Small intestine (tissue), 16 donors: ENCODE results near the gene ADAM29. TPM values are rescaled to one million over a fixed set of nuclear protein-coding genes. Genes with fewer than 3 reads are reported as not detected.
"Not testable (repeated sequence)": the region's sequence is repeated elsewhere in the genome, so short reads cannot be mapped to it uniquely, and the experiment has no call there.

ENCODE experiments used
- DNase-seq, 2 donors: peaks; one replicate each; pipeline versions ENCODE4 v3.0.0 to v3.0.0-alpha.2; 2013
- FAIRE-seq: peaks from 2 replicates; lab custom pipeline; 2012; peaks lifted over from hg19 to GRCh38; lab: Jason Lieb, UNC
- H3K27ac ChIP-seq, 3 donors: one replicate each; pipeline ENCODE4 v1.5.1; 2013; ENCODE audit warnings: low read length in 2 of 3, mild to moderate bottlenecking in 2 of 3, control low read depth in 1 of 3, inconsistent platforms in 1 of 3, low read depth in 1 of 3, moderate library complexity in 1 of 3
- H3K27me3 ChIP-seq, 3 donors: one replicate each; pipeline ENCODE4 v1.6.1; 2013; ENCODE audit warnings: low read length in 3 of 3, inconsistent platforms in 1 of 3; ENCODE audit not compliant: control insufficient read depth in 3 of 3, insufficient read depth in 3 of 3
- H3K36me3 ChIP-seq, 3 donors: one replicate each; pipeline ENCODE4 v1.6.1; 2013; ENCODE audit warnings: low read length in 3 of 3, inconsistent platforms in 1 of 3, low read depth in 1 of 3, mild to moderate bottlenecking in 1 of 3, moderate library complexity in 1 of 3; ENCODE audit not compliant: control insufficient read depth in 3 of 3, insufficient read depth in 2 of 3
- H3K4me1 ChIP-seq, 3 donors: one replicate each; pipeline ENCODE4 v1.6.1; 2013; ENCODE audit warnings: low read length in 2 of 3, inconsistent platforms in 1 of 3, low read depth in 1 of 3, mild to moderate bottlenecking in 1 of 3, moderate library complexity in 1 of 3; ENCODE audit not compliant: control insufficient read depth in 3 of 3, insufficient read depth in 2 of 3
- H3K4me3 ChIP-seq, 3 donors: one replicate each; pipeline ENCODE4 v1.5.1; 2013; ENCODE audit warnings: low read length in 3 of 3, control low read depth in 1 of 3, inconsistent platforms in 1 of 3, low read depth in 1 of 3, mild to moderate bottlenecking in 1 of 3, moderate library complexity in 1 of 3
- H3K9me3 ChIP-seq, 2 donors: one replicate each; pipeline ENCODE4 v1.6.1; 2013; ENCODE audit warnings: low read depth in 1 of 2, low read length in 1 of 2; ENCODE audit not compliant: control insufficient read depth in 2 of 2, insufficient read depth in 1 of 2
- WGBS, 3 donors: extraction: QIAGEN DNeasy Blood & Tissue Kit; methylation state at CpG; one replicate each; pipeline ENCODE4 v1.1.7; 2013; 5-methylcytosine and 5-hydroxymethylcytosine counted together
- long read RNA-seq, 10 donors: transcript quantifications; one replicate each; lab custom pipeline, GENCODE V29; 2026
- polyA plus RNA-seq, 4 donors: library from polyadenylated mRNA; stranded (reverse) in 3 of 4; unstranded in 1 of 4; fragments of 200-250 nt in 3 of 4; fragments of 120-200 nt in 1 of 4; gene quantifications; one replicate each; pipeline versions ENCODE4 v1.2.1 to v1.2.3, GENCODE V29; 2013
- donor health status: healthy with polysubstance abuse.
- donor health status: control.
- donor health status: control.
- donor health status: Bipolar disorder and iron deficiency.
- donor health status: healthy.

The ADAM29 gene
- polyA plus RNA-seq = under 1 TPM in 1 of 4 donors, not detected in 3; 0.01 TPM
- long read RNA-seq, donor 1 = 0 reads
- long read RNA-seq, donor 2 = 0 reads
- long read RNA-seq, donor 3 = 0 reads
- long read RNA-seq, donor 4 = 0 reads
- long read RNA-seq, donor 5 = 0 reads
- long read RNA-seq, donor 6 = 0 reads
- long read RNA-seq, donor 7 = 0 reads
- long read RNA-seq, donor 8 = 0 reads
- long read RNA-seq, donor 9 = 0 reads
- long read RNA-seq, donor 10 = 0 reads

- DNase-seq (no peak), FAIRE-seq (no peak)
- H3K9me3 ChIP-seq = no peaks in the 10 kb centered on the region
- no peak within 1 kb of the TSS for H3K27ac ChIP-seq
- no peaks in the 10 kb centered on the region for H3K36me3 ChIP-seq
- H3K4me1 ChIP-seq = no peaks in the 10 kb centered on the region
- H3K4me3 ChIP-seq = no peak within 1 kb of the TSS
- no peaks in the 10 kb centered on the region for H3K27me3 ChIP-seq
- 90 to 94% (median 90%) methylated on average over 5 of the region's 5 CpGs for WGBS, 3 donors
Measured at GRCh38 chr4:174918058-174918457, at the start of gene ADAM29. Gene ADAM29, plus strand, starts transcription at chr4:174918358. Its CDS starts 57,168 bp downstream, at chr4:174975526.

GRCh38 chr4:174869339-174869738 is 48.8 kb upstream of the ADAM29 start:
- H3K4me3 ChIP-seq = no peak overlapping the region
- DNase-seq = no peak
- no peaks in the 10 kb centered on the region for H3K27me3 ChIP-seq
- H3K27ac ChIP-seq = no peak overlapping the region
- no peaks in the 10 kb centered on the region for H3K36me3 ChIP-seq
- H3K9me3 ChIP-seq = no peaks in the 10 kb centered on the region
- no peak for FAIRE-seq
- no peaks in the 10 kb centered on the region for H3K4me1 ChIP-seq
- WGBS, 3 donors = 61 to 78% (median 71%) methylated on average over 3 of the region's 3 CpGs

- DNase-seq (peak in 1 of 2 donors; percentile 18), FAIRE-seq (no peak)
- H3K4me1 ChIP-seq = no peaks in the 10 kb centered on the region
- no peaks in the 10 kb centered on the region for H3K36me3 ChIP-seq
- H3K9me3 ChIP-seq = no peaks in the 10 kb centered on the region
- H3K4me3 ChIP-seq = no peak overlapping the region
- 3 to 26% (median 13%) methylated on average over 2 of the region's 2 CpGs for whole genome bisulfite sequencing, 3 donors
- H3K27me3 ChIP-seq = no peaks in the 10 kb centered on the region
- H3K27ac ChIP-seq = no peak overlapping the region
Measured at GRCh38 chr4:174870311-174870710, 47.8 kb upstream of the ADAM29 start.

GRCh38 chr4:174871407-174871806 is 46.8 kb upstream of the ADAM29 start:
- no peak for FAIRE-seq
- no peaks in the 10 kb centered on the region for H3K36me3 ChIP-seq
- no peak overlapping the region for H3K4me3 ChIP-seq
- DNase-seq = no peak
- no peak overlapping the region for H3K27ac ChIP-seq
- H3K9me3 ChIP-seq = no peaks in the 10 kb centered on the region
- H3K4me1 ChIP-seq = no peaks in the 10 kb centered on the region
- H3K27me3 ChIP-seq = no peaks in the 10 kb centered on the region

- H3K27ac ChIP-seq, H3K4me3 ChIP-seq, DNase-seq, FAIRE-seq, H3K36me3 ChIP-seq, H3K9me3 ChIP-seq, H3K27me3 ChIP-seq, H3K4me1 ChIP-seq: not testable (repeated sequence)
- 50 to 73% (median 65%) methylated on average over 3 of the region's 4 CpGs for WGBS, 3 donors
Measured at GRCh38 chr4:174873146-174873545, 45.0 kb upstream of the ADAM29 start.

- DNase-seq (no peak), FAIRE-seq (no peak)
- H3K4me3 ChIP-seq = no peak overlapping the region
- no peaks in the 10 kb centered on the region for H3K9me3 ChIP-seq
- no peaks in the 10 kb centered on the region for H3K36me3 ChIP-seq
- H3K4me1 ChIP-seq = no peaks in the 10 kb centered on the region
- H3K27me3 ChIP-seq = no peaks in the 10 kb centered on the region
- 24 to 50% (median 45%) methylated on average over 1 of the region's 1 CpG for WGBS, 3 donors
- H3K27ac ChIP-seq = no peak overlapping the region
Measured at GRCh38 chr4:174873931-174874330, 44.2 kb upstream of the ADAM29 start.

- no peaks in the 10 kb centered on the region for H3K9me3 ChIP-seq
- FAIRE-seq = no peak
- no peak overlapping the region for H3K4me3 ChIP-seq
- H3K4me1 ChIP-seq = no peaks in the 10 kb centered on the region
- WGBS, 3 donors = 44 to 72% (median 58%) methylated on average over 1 of the region's 1 CpG
- no peaks in the 10 kb centered on the region for H3K36me3 ChIP-seq
- no peak for DNase-seq
- H3K27ac ChIP-seq = no peak overlapping the region
- no peaks in the 10 kb centered on the region for H3K27me3 ChIP-seq
Measured at GRCh38 chr4:174874898-174875297, 43.3 kb upstream of the ADAM29 start.

DNA sequence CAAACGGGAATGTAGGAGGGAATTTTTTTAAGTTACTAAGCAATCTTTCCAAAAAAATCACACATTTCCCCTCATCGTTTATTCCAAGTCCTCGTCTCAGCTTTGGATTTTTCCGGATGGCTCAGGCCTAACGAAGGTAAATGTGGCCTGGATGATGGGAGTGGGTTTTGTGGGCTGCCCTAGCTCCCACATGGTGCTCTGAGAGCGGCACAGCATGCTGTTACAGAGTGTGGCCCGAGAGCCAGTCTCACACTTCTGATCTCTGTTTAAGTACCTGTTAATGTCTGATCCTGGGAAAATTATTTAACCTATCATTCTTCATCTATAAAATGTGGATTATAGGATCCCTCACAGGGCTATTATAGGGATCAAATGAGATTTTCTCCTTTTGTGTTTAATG is 38.2 kb upstream of the ADAM29 start:
- WGBS, 3 donors = 65 to 75% (median 75%) methylated on average over 7 of the region's 7 CpGs
- FAIRE-seq = no peak
- Histone ChIP-seq H3K27ac (no peak overlapping the region), H3K36me3 (no peaks in the 10 kb centered on the region), H3K9me3 (no peaks in the 10 kb centered on the region), H3K27me3 (no peaks in the 10 kb centered on the region), H3K4me1 (no peaks in the 10 kb centered on the region), H3K4me3 (no peak overlapping the region)
- DNase-seq = no peak
